ENCODE data around the gene BRINP3.

- no peak for TF ChIP-seq CTCF (IDR thresholded peaks at IDR 0.05)
- TF ChIP-seq POLR2AphosphoS5 (IDR thresholded peaks at IDR 0.05), result no peak
- TF ChIP-seq POLR2A (IDR thresholded peaks at IDR 0.05), result no peak
- no peak for TF ChIP-seq EP300 (IDR thresholded peaks at IDR 0.05)
These were observed 265.2 kb downstream of the BRINP3 start for GRCh38 chr1:190212450-190212849.

Measured in upper lobe of left lung (tissue), 4 donors.